Measurements from ENCODE around the gene ITFG2.
"Not testable (repeated sequence)": the region's sequence is repeated elsewhere in the genome, so short reads cannot be mapped to it uniquely, and the experiment has no call there.

ITFG2 gene

DNA sequence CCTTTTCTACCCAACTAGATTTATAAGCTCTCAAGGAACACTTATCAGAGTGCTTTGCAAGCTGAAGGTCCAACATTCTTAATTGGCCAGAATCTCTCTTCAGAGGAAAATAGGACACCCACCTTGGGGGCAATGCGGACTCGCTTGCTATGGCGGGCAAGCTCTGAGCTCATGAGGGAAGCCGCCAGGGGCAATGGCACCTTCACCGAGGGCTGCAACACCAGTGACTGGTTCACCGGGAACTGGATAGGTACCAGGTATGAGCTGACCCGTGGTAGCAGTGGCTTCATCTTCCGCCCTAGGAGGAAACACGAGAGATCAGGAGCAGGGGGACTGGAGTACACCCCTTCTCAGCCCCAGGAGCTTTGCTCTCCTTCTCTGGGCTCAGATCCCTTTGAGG, 51.7 kb downstream of the ITFG2 start:
- DNase-seq = no peak

DNA sequence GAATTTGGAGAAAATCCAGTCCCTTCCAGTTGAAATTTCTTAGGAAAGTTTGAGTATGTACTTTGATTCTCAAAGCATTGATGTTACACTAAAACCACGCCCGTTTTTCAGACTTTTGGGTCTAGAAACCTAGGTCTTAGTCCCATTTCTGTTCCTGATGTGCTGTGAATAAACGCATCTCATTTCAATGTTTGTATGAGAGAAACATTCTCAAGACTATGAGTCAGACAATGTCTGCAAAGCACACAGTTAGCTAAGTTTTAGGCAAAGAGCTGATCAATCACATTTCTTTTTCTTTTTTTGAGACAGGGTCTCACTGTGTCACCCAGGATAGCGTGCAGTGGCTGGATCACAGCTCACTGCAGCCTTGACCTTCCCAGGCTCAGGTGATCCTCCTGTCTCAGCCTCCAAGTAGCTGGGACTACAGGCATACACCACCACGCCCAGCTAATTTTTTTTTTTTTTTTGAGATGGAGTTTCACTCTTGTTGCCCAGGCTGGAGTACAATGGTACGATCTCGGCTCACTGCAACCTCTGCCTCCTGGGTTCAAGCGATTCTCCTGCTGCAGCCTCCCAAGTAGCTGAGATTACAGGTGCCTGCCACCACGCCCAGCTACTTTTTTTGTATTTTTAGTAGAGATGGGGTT, 56.6 kb downstream of the ITFG2 start:
- DNase-seq = not testable (repeated sequence)

All from activated effector memory CD4-positive, alpha-beta T cell treated with Interleukin-2 at 50 U/mL for 16 hours (primary cell).